SH-SY5Y (cell line): ENCODE data around the gene ARHGEF17.

ENCODE experiments used
- GATA2 ChIP-seq: IDR thresholded peaks from 2 replicates; pipeline ENCODE4 v1.6.1; 2011; ENCODE audit warnings: mild to moderate bottlenecking, low read depth, low read length
- GATA3 ChIP-seq: IDR thresholded peaks from 2 replicates; pipeline ENCODE4 v1.6.1; 2011; ENCODE audit warnings: low read depth, mild to moderate bottlenecking, low read length, moderate library complexity

GRCh38 chr11:73396985-73397384 lies 88.9 kb downstream of the ARHGEF17 start:
- no peak for TF ChIP-seq GATA2
- TF ChIP-seq GATA3 = no peak
